Esophagus muscularis mucosa (tissue), 4 donors: ENCODE results near the gene TBC1D24.

Experiments used
- CTCF ChIP-seq, 3 experiments: fragments of 200-600 bp in 2 of 3; fragments of 450-650 bp in 1 of 3; sonication (generic) in 2 of 3; IDR thresholded peaks; one replicate each; pipeline ENCODE4 v1.5.1; 2017 to 2019; ENCODE audit warnings: antibody characterized with exemption in 3 of 3, mild to moderate bottlenecking in 2 of 3, moderate library complexity in 1 of 3
- EP300 ChIP-seq: sonication (generic); formaldehyde crosslinking; IDR thresholded peaks from one replicate; pipeline ENCODE4 v1.6.1; 2017; ENCODE audit warnings: antibody characterized with exemption
- POLR2A ChIP-seq: fragments of 450-650 bp; IDR thresholded peaks from one replicate; pipeline ENCODE4 v1.6.1; 2017; ENCODE audit warnings: antibody characterized with exemption, moderate library complexity, mild to moderate bottlenecking, low read depth
- POLR2AphosphoS5 ChIP-seq, 2 donors: sonication (generic); formaldehyde crosslinking; IDR thresholded peaks; one replicate each; pipeline ENCODE4 v1.6.1; 2017; ENCODE audit warnings: antibody characterized with exemption in 2 of 2

GRCh38 chr16:2470603-2471015 is 4.3 kb upstream of the TBC1D24 start:
- TF ChIP-seq EP300 (no peak), POLR2A (no peak), CTCF (IDR thresholded peaks at IDR 0.05) (no peak), POLR2AphosphoS5 (IDR thresholded peaks at IDR 0.05) (no peak)
